ELF-1 (cell line): ENCODE results near the gene TLR1.
"Not testable (repeated sequence)": the region's sequence is repeated elsewhere in the genome, so short reads cannot be mapped to it uniquely, and the experiment has no call there.

Experiments
- DNase-seq: peaks from one replicate; pipeline ENCODE4 v3.0.0-alpha.2; 2016; ENCODE audit warnings: low read depth, low spot score

The TLR1 gene

GRCh38 chr4:38805530-38806145, 1.0 kb upstream of the TLR1 start:
- DNase-seq = no peak

- no peak for DNase-seq
These were observed 548 bp downstream of the TLR1 start for GRCh38 chr4:38803833-38804653.

GRCh38 chr4:38802561-38803355, 1.8 kb downstream of the TLR1 start:
- no peak for DNase-seq

- no peak for DNase-seq
These were observed 3.6 kb downstream of the TLR1 start for GRCh38 chr4:38800961-38801450.

GRCh38 chr4:38800366-38800765, 4.2 kb downstream of the TLR1 start:
- DNase-seq = no peak

GRCh38 chr4:38795087-38795486, 9.5 kb downstream of the TLR1 start:
- no peak for DNase-seq

GRCh38 chr4:38794051-38794450, 10.5 kb downstream of the TLR1 start:
- DNase-seq = no peak

GRCh38 chr4:38791010-38791409, 13.6 kb downstream of the TLR1 start:
- DNase-seq = no peak

DNA sequence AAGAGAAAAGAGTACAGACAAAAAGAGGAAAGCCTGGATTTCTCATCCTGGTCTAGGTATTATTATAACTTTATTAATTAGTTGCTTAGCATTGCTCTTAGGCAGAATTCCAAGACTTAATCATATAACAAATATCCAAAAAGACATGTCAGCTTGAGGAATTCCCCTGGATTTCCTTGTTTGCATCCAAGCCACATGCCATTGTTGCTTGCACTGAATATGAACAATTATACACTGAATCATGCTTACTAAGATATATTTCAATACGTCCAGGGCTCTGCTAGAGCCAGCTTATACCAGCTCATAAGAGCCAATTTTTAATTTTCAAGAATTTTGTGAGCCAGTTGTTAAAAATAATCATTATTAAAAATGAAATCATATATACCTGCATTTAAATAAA, 16.3 kb downstream of the TLR1 start:
- DNase-seq = no peak

GRCh38 chr4:38787693-38788092, 16.9 kb downstream of the TLR1 start:
- no peak for DNase-seq

DNA sequence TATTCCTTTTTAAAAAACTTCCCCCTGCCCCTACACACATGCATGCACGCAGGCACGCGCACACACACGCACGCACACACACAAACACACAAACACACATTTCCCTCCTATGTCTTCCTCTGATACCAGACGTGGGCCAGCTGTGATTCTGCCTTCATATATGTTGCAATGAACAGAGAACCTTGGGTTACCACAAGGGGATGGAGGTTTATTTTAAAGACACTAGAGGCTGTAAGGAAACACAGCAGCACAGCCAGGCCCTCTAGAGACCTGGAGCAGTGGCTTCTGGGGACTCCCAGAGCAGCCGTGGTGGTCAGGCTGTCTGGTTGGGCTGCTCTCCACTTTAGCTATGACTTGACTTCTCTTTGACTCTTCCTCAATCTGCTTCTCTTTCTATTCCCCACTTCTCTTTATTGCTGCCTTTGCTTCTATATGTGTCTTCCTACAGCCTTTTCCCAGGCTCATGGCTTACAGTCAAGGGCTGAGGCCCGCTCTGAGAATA, 18.6 kb downstream of the TLR1 start:
- no peak for DNase-seq

GRCh38 chr4:38785041-38785790, 19.4 kb downstream of the TLR1 start:
- DNase-seq = no peak

DNA sequence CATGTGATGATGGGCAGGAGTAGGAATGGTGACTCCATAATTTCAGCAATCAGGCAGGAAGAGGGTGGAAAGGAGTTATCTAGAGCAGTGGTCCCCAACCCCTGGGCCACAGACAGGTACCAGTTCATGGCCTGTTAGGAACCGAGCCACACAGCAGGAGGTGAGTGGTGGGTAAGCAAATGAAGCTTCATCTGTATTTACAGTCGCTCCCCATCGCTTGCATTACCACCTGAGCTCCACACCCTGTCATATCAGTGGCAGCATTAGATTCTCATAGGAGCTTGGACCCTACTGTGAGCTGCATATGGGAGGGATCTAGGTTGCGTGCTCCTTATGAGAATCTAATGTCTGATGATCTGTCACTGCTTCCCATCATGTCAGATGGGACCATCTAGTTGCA, 20.4 kb downstream of the TLR1 start:
- DNase-seq = no peak

DNA sequence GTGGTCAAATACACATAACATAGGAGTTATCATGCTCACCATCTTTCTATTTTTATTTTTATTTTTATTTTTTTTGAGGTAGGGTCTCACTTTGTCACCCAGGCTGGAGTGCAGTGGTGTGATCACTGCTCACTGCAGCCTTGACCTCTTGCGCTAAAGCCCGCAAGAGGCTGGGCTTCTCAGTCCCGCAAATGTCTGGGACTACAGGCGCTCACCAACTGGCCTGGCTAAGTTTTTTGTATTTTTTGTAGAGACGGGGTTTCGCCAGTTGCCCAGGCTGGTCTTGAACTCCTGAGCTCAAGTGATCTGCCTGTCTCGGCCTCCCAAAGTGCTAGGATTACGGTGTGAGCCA, 21.5 kb downstream of the TLR1 start:
- DNase-seq = no peak

DNA sequence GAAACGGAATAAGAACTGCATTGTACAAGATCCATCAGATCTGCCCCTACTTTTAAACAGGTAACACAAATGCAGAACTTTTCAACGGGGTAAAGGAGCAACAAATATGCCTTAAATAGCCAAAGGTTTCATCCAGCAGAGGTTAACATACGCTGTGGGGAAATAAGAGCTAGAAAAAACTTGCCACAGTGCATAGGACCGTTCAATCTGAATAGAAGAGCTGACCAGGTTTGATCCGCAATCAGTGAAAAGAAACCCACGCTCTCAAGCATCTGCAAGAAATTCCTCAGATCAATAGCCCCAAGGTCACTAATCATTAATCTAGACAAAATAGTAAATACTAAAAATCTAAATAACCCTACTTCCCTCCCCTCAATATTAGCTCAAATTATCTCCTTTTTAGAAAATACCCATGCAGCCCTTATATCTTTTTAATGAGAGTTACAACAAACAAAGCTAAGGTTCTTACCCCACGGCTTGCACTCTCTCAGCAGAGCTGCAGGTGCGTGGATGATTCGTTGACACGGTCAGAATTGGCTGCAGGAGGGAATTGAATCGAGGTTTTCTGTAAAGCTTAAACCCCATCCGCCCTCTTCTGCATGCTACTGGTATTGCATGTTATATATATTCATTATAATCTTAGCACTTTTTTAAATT, 22.0 kb downstream of the TLR1 start, which contains the start of gene TLR10:
TSS of gene TLR10 (minus strand) at position 539 of the 657 bp plus-strand sequence. CDS start 7,400 bp downstream, outside the sequence.
- DNase-seq = peak; percentile 7

DNA sequence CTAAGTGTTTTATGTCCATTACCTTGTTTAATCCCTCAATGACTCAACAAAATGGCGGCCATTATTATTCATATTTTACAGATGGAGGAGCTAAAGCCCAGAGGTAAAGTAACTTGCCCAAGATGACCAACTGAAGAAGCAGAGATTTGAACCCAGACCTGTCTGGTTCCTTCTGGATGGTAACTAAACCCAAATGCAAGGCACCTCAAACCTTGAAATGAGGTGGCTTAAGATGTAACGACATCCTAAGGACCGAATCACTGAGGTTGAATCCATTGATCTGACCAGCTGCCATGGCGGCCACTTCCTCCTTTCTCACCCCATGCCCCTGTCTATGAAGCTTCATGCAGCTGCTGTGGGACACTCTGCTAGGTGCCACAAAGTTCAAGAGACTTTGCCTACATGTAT, 22.7 kb downstream of the TLR1 start:
- no peak for DNase-seq

DNA sequence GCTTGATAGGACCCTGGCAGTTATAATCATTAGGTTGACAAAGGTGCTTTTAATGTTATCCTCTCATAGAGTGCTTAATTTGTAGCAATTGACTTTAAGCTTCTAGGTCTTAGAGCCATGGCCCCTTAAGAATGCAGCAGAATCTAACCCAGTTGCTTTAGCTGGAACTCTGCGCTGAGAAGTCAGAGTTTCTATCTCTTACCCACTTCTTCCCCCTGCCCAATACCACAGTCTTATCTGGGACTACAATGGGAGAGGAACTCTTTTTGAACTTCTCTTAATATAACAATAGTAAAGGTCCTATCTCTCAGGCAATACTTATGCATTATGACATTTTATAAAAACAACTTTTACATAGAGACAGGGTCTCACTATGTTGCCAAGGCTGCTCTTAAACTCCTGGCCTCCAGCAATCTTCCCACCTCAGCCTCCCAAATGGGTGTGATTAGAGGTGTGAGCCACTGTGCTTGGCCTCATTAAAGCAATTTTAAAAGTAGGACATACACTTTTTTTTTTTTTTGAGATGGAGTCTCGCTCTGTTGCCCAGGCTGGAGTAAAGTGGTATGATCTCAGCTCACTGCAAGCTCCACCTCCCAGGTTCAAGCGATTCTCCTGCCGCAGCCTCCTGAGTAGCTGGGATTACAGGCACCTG, 23.6 kb downstream of the TLR1 start:
- DNase-seq = no peak

- no peak for DNase-seq
These were observed 24.8 kb downstream of the TLR1 start for GRCh38 chr4:38779790-38780189.

DNA sequence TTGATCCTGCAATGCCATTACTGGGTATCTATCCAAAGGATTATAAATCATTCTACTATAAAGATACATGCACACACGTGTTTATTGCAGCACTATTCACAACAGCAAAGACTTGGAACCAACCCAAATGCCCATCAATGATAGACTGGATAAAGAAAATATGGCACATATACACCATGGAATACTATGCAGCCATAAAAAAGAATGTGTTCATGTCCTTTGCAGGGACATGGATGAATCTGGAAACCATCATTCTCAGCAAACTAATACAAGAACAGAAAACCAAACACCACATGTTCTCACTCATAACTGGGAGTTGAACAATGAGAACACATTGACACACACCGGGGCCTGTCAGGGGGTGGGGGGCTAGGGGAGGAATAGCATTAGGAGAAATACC, 26.7 kb downstream of the TLR1 start:
- not testable (repeated sequence) for DNase-seq

DNA sequence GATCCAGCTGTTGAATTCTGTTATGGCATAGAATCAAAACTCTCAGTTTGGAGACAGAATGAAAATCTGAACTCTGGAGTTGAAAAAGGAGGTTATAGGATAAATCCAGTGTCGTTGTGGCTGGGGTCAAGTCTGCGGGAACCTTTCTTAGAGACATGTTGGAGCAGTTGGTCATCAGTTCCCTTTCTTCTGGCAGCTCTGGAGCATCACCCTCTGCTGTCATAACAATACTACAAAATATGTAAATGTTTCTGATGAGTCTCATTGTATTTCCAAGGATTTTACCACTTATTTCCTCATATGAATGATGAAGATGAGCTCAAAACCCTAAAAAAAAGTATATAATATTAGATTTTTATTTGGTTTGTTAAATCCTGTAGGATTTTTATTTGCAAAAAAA, 29.3 kb downstream of the TLR1 start:
- no peak for DNase-seq
